A673 (cell line): ENCODE results near the gene PACS1.

ENCODE experiments used
- CTCF ChIP-seq: fragments of 300-800, 200-600 bp; sonication (generic); conservative IDR thresholded peaks from 2 replicates; pipeline ENCODE4 v1.5.1; 2017; ENCODE audit warnings: low read depth, mild to moderate bottlenecking, antibody characterized with exemption, low read length, moderate library complexity, mixed read lengths
- EZH2 ChIP-seq: fragments of 200-600 bp; sonication (generic); IDR thresholded peaks from 2 replicates; pipeline ENCODE4 v1.6.1; 2017; ENCODE audit warnings: borderline replicate concordance, low read depth, mild to moderate bottlenecking, mixed read lengths, antibody characterized with exemption, low read length; ENCODE audit not compliant: poor library complexity, severe bottlenecking

- TF ChIP-seq CTCF (no peak), EZH2 (no peak)
These were observed 32.7 kb upstream of the PACS1 start for GRCh38 chr11:66037327-66037726.
